HEK293T (cell line): ENCODE data around the gene PKD1L1.

ENCODE experiments used
- ARNT ChIP-seq: fragments of 450-650 bp; IDR thresholded peaks from 2 replicates; pipeline ENCODE4 v1.6.1; 2017; ENCODE audit warnings: mild to moderate bottlenecking
- BHLHE40 ChIP-seq: fragments of 450-650 bp; IDR thresholded peaks from 2 replicates; pipeline ENCODE4 v1.6.1; 2016; ENCODE audit warnings: mild to moderate bottlenecking, moderate library complexity, borderline replicate concordance
- ELF4 ChIP-seq: fragments of 450-650 bp; IDR thresholded peaks from 2 replicates; pipeline ENCODE4 v1.6.1; 2017; ENCODE audit warnings: antibody characterized with exemption
- FOXA1 ChIP-seq: fragments of 450-650 bp; IDR thresholded peaks from 2 replicates; pipeline ENCODE4 v1.6.1; 2016; ENCODE audit warnings: mild to moderate bottlenecking
- FOXK2 ChIP-seq: fragments of 450-650 bp; IDR thresholded peaks from 2 replicates; pipeline ENCODE4 v1.6.1; 2016; ENCODE audit warnings: mild to moderate bottlenecking
- FOXM1 ChIP-seq: fragments of 450-650 bp; IDR thresholded peaks from 2 replicates; pipeline ENCODE4 v1.6.1; 2017; ENCODE audit warnings: mild to moderate bottlenecking, borderline replicate concordance
- L3MBTL2 ChIP-seq: fragments of 450-650 bp; conservative IDR thresholded peaks from 2 replicates; pipeline ENCODE4 v1.6.1; 2016; ENCODE audit warnings: mild to moderate bottlenecking
- LEF1 ChIP-seq: fragments of 450-650 bp; IDR thresholded peaks from 2 replicates; pipeline ENCODE4 v1.6.1; 2017; ENCODE audit warnings: mild to moderate bottlenecking, borderline replicate concordance
- NFRKB ChIP-seq: fragments of 450-650 bp; IDR thresholded peaks from 2 replicates; pipeline ENCODE4 v1.6.1; 2016; ENCODE audit warnings: mild to moderate bottlenecking, moderate library complexity
- PKNOX1 ChIP-seq: fragments of 450-650 bp; IDR thresholded peaks from 2 replicates; pipeline ENCODE4 v1.6.1; 2016
- SP1 ChIP-seq: fragments of 450-650 bp; IDR thresholded peaks from 2 replicates; pipeline ENCODE4 v1.6.1; 2017
- TARDBP ChIP-seq: fragments of 450-650 bp; IDR thresholded peaks from 2 replicates; pipeline ENCODE4 v1.6.1; 2016
- ZNF384 ChIP-seq: fragments of 450-650 bp; IDR thresholded peaks from 2 replicates; pipeline ENCODE4 v1.6.1; 2016

GRCh38 chr7:47804767-47805545, 143.3 kb downstream of the PKD1L1 start:
- TF ChIP-seq NFRKB (no peak), ARNT (no peak), BHLHE40 (no peak), FOXK2 (no peak), TARDBP (no peak), FOXA1 (no peak), SP1 (no peak), FOXM1 (no peak), L3MBTL2 (no peak), ELF4 (no peak), LEF1 (no peak), ZNF384 (no peak), PKNOX1 (no peak)
